ENCODE data around the gene LRRC4B. TPM values are rescaled to one million over a fixed set of nuclear protein-coding genes. Genes with fewer than 3 reads are reported as not detected.

LRRC4B gene
- total RNA-seq, 6 experiments from 2014 or later = 0.22 to 1.2 (median 0.52) TPM

GRCh38 chr19:50501568-50502475, 66.4 kb downstream of the LRRC4B start:
- DNase-seq (peak in 1 of 3 donors; percentile 52), ATAC-seq (peak in 1 of 4 donors; percentile 18)
- Histone ChIP-seq H3K4me3 (no peak overlapping the region), H3K4me1 (no peaks in the 10 kb centered on the region), H3K9me3 (no peaks in the 10 kb centered on the region), H3K27ac (no peak overlapping the region), H3K36me3 (no peaks in the 10 kb centered on the region), H3K27me3 (no peaks in the 10 kb centered on the region)
- no peak for TF ChIP-seq POLR2A (IDR thresholded peaks at IDR 0.05)
- TF ChIP-seq, protein P1, sequence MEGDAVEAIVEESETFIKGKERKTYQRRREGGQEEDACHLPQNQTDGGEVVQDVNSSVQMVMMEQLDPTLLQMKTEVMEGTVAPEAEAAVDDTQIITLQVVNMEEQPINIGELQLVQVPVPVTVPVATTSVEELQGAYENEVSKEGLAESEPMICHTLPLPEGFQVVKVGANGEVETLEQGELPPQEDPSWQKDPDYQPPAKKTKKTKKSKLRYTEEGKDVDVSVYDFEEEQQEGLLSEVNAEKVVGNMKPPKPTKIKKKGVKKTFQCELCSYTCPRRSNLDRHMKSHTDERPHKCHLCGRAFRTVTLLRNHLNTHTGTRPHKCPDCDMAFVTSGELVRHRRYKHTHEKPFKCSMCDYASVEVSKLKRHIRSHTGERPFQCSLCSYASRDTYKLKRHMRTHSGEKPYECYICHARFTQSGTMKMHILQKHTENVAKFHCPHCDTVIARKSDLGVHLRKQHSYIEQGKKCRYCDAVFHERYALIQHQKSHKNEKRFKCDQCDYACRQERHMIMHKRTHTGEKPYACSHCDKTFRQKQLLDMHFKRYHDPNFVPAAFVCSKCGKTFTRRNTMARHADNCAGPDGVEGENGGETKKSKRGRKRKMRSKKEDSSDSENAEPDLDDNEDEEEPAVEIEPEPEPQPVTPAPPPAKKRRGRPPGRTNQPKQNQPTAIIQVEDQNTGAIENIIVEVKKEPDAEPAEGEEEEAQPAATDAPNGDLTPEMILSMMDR (IDR thresholded peaks at IDR 0.05) = no peak
- intact Hi-C loops (cut with DNase I) = no loop called here
- 76% methylated on average over 8 of the region's 25 CpGs for WGBS (ENCODE audit: insufficient coverage, low coverage, low lambda C conversion rate, missing lambda C conversion rate)

GRCh38 chr19:50501186-50501567, 67.1 kb downstream of the LRRC4B start:
- no peak overlapping the region for H3K4me3 ChIP-seq
- no peaks in the 10 kb centered on the region for H3K27me3 ChIP-seq
- no peak for DNase-seq
- H3K9me3 ChIP-seq = no peaks in the 10 kb centered on the region
- H3K4me1 ChIP-seq = no peaks in the 10 kb centered on the region
- no peak for TF ChIP-seq POLR2A (IDR thresholded peaks at IDR 0.05)
- TF ChIP-seq, protein P1 (IDR thresholded peaks at IDR 0.05) = no peak
- no peaks in the 10 kb centered on the region for H3K36me3 ChIP-seq
- no peak overlapping the region for H3K27ac ChIP-seq
- peak in 3 of 4 donors; percentile 16 to 25 (median 22) for ATAC-seq
- intact Hi-C loops (cut with DNase I) = no loop called here
- WGBS (ENCODE audit: insufficient coverage, low coverage, low lambda C conversion rate, missing lambda C conversion rate) = 88% methylated on average over 5 of the region's 12 CpGs

DNA sequence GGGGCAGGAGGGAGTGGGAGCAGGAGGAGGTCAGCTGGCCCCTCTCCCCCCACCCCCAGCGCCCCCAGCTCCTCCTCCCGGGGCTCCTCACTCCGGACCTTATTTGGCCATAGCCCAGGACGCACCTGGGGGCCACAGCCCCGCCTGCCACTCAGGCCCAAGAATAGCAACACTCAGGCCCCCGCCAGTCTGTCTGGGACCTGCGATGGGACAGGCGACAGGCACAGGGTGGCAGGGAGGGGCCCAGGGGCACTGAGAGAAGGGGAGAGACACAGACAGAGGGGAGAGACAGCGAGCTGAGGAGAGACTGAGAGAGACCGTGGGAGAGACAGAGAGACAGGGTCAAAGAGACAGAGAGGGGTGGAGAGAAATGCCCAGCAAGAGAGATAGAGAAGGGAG, 67.5 kb downstream of the LRRC4B start:
- peak in 1 of 3 donors; percentile 48 for DNase-seq
- Histone ChIP-seq H3K27ac (no peak overlapping the region), H3K4me1 (no peaks in the 10 kb centered on the region), H3K27me3 (no peaks in the 10 kb centered on the region), H3K36me3 (no peaks in the 10 kb centered on the region), H3K4me3 (no peak overlapping the region), H3K9me3 (no peaks in the 10 kb centered on the region)
- WGBS (ENCODE audit: insufficient coverage, low coverage, low lambda C conversion rate, missing lambda C conversion rate) = 64% methylated on average over 9 of the region's 10 CpGs
- peak in 2 of 4 donors; percentile 11 to 16 for ATAC-seq
- intact Hi-C loops (cut with DNase I) = no loop called here
- TF ChIP-seq, protein P1 (IDR thresholded peaks at IDR 0.05) = no peak
- TF ChIP-seq POLR2A (IDR thresholded peaks at IDR 0.05) = no peak

DNA sequence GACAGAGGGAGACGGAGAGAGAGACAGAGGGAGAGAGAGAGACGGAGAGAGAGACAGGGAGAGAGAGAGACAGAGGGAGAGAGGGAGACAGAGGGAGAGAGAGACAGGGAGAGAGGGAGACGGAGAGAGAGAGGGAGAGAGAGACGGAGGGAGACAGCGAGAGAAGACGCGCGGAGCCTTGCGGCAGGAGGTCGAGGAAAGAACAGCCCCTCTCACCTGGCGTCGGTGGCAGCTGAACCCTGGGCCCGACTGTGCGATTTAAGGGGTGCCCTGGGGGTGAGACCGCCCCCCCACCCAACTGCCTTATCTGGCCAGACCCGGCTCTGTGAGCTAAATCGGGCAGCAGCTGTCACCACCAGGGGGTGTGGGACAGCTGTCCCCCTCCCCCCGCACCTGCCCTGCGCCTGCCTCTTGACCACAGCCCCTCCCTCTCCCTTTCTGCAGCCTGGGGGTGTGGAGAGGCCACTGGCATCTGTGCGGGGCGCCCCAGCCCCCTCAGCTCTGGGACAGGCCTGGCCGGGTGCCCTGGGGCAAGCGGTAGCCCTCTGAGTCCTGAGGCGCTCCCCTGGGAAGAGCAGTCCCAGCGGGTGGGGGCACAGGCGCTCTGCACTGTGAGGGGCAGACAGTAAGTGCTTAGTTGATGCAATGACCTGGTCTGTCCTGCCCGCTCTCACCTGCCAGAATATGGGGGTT, 68.0 kb downstream of the LRRC4B start:
- Histone ChIP-seq H3K36me3 (no peaks in the 10 kb centered on the region), H3K4me3 (no peak overlapping the region), H3K27me3 (no peaks in the 10 kb centered on the region), H3K9me3 (no peaks in the 10 kb centered on the region), H3K4me1 (no peaks in the 10 kb centered on the region), H3K27ac (no peak overlapping the region)
- intact Hi-C loops (cut with DNase I) = no loop called here
- ATAC-seq = peak in 2 of 4 donors; percentile 24 to 30
- DNase-seq = peak in 2 of 3 donors; percentile 19 to 42
- no peak for TF ChIP-seq POLR2A (IDR thresholded peaks at IDR 0.05)
- TF ChIP-seq, protein P1 (IDR thresholded peaks at IDR 0.05) = no peak
- WGBS (ENCODE audit: insufficient coverage, low coverage, low lambda C conversion rate, missing lambda C conversion rate) = 45% methylated on average over 3 of the region's 27 CpGs
